Loucy (cell line): ENCODE results near the gene TIMMDC1.

Experiments
- H2AFZ ChIP-seq: fragments of 200-600 bp; sonication (generic); 2 replicates; pipeline ENCODE4 v1.6.0; 2016; ENCODE audit warnings: antibody characterized with exemption, mild to moderate bottlenecking, low read length, moderate library complexity
- H3F3A ChIP-seq: fragments of 200-600 bp; 2 replicates; pipeline ENCODE4 v1.6.0; 2016; ENCODE audit warnings: antibody characterized with exemption, low read depth, mild to moderate bottlenecking
- H3K27me3 ChIP-seq: fragments of 200-600 bp; sonication (generic); 2 replicates; pipeline ENCODE4 v1.6.1; 2014; ENCODE audit warnings: low read length, mild to moderate bottlenecking; ENCODE audit not compliant: insufficient read depth, poor library complexity, severe bottlenecking
- H3K36me3 ChIP-seq: fragments of 200-600 bp; sonication (generic); 2 replicates; pipeline ENCODE4 v1.6.1; 2016; ENCODE audit warnings: low read length; ENCODE audit not compliant: insufficient read depth
- H3K4me1 ChIP-seq: fragments of 200-600 bp; sonication (generic); 2 replicates; pipeline ENCODE4 v1.5.1; 2014; ENCODE audit warnings: low read length, mild to moderate bottlenecking; ENCODE audit not compliant: insufficient read depth, poor library complexity, severe bottlenecking
- H3K4me2 ChIP-seq: fragments of 200-600 bp; sonication (generic); 2 replicates; pipeline ENCODE4 v1.6.0; 2014; ENCODE audit warnings: antibody characterized with exemption, low read length, low read depth, mild to moderate bottlenecking; ENCODE audit not compliant: poor library complexity, severe bottlenecking
- H3K4me3 ChIP-seq: fragments of 200-600 bp; sonication (generic); 2 replicates; pipeline ENCODE4 v1.5.1; 2014; ENCODE audit warnings: low read length, mild to moderate bottlenecking, mixed read lengths; ENCODE audit not compliant: poor library complexity, severe bottlenecking
- H3K79me2 ChIP-seq: fragments of 200-600 bp; sonication (generic); 2 replicates; pipeline ENCODE4 v1.6.1; 2014; ENCODE audit warnings: low read length; ENCODE audit not compliant: insufficient read depth
- H3K9ac ChIP-seq: fragments of 200-600 bp; sonication (generic); 2 replicates; pipeline ENCODE4 v1.6.0; 2014; ENCODE audit warnings: mild to moderate bottlenecking, low read depth, low read length, moderate library complexity; ENCODE audit not compliant: poor library complexity, severe bottlenecking
- H3K9me2 ChIP-seq: fragments of 200-600 bp; sonication (generic); replicated peaks from 2 replicates; pipeline ENCODE4 v1.6.1; 2016; ENCODE audit warnings: low read depth, low read length, mixed read lengths
- H3K9me3 ChIP-seq: fragments of 200-600 bp; sonication (generic); 2 replicates; pipeline ENCODE4 v1.6.1; 2014; ENCODE audit warnings: mild to moderate bottlenecking, antibody characterized with exemption, low read length, low read depth; ENCODE audit not compliant: insufficient read depth
- H4K20me1 ChIP-seq: fragments of 200-600 bp; sonication (generic); 2 replicates; pipeline ENCODE4 v1.6.0; 2014; ENCODE audit warnings: antibody characterized with exemption, low read length, mild to moderate bottlenecking; ENCODE audit not compliant: insufficient read depth, poor library complexity, severe bottlenecking
- CTCF ChIP-seq: fragments of 200-600 bp; sonication (generic); conservative IDR thresholded peaks from 2 replicates; pipeline ENCODE4 v1.5.1; 2014; ENCODE audit warnings: mild to moderate bottlenecking, antibody characterized with exemption, low read length
- EZH2phosphoT487 ChIP-seq: fragments of 200-600 bp; IDR thresholded peaks from 2 replicates; pipeline ENCODE4 v1.6.1; 2018; ENCODE audit warnings: antibody characterized with exemption, mild to moderate bottlenecking, moderate library complexity, borderline replicate concordance

Gene TIMMDC1

GRCh38 chr3:119518026-119518425 is 19.7 kb downstream of the TIMMDC1 start:
- Histone ChIP-seq H3K79me2 (no peaks in the 10 kb centered on the region), H3K9me2 (no peaks in the 10 kb centered on the region), H2AFZ (no peak overlapping the region), H3K4me3 (no peak overlapping the region), H3K9me3 (no peaks in the 10 kb centered on the region), H3K9ac (no peak overlapping the region), H3K27me3 (no peaks in the 10 kb centered on the region), H3K36me3 (peaks cover 35% of the 10 kb centered on the region; the same call in 1 of the 2 replicates), H3K4me2 (no peak overlapping the region), H4K20me1 (no peaks in the 10 kb centered on the region), H3F3A (no peaks in the 10 kb centered on the region), H3K4me1 (no peaks in the 10 kb centered on the region)
- no peak for TF ChIP-seq EZH2phosphoT487
- no peak for TF ChIP-seq CTCF

- TF ChIP-seq EZH2phosphoT487 (no peak), CTCF (peak; percentile 28; the same call in 1 of the 2 replicates)
- no peaks in the 10 kb centered on the region for H3K9me3 ChIP-seq
- H3K4me2 ChIP-seq, result no peak overlapping the region
- no peak overlapping the region for H3K9ac ChIP-seq
- H3K36me3 ChIP-seq, result peaks cover 15% of the 10 kb centered on the region; the same call in 1 of the 2 replicates
- no peaks in the 10 kb centered on the region for H3K9me2 ChIP-seq
- no peaks in the 10 kb centered on the region for H3K27me3 ChIP-seq
- H3K79me2 ChIP-seq, result no peaks in the 10 kb centered on the region
- H3K4me3 ChIP-seq, result no peak overlapping the region
- H3K4me1 ChIP-seq, result no peaks in the 10 kb centered on the region
- H2AFZ ChIP-seq, result no peak overlapping the region
- H4K20me1 ChIP-seq, result no peaks in the 10 kb centered on the region
- H3F3A ChIP-seq, result no peaks in the 10 kb centered on the region
Measured at GRCh38 chr3:119524931-119525662, 26.8 kb downstream of the TIMMDC1 start.

GRCh38 chr3:119527714-119528113 is 29.4 kb downstream of the TIMMDC1 start:
- Histone ChIP-seq H3K4me1 (no peaks in the 10 kb centered on the region), H2AFZ (no peak overlapping the region), H4K20me1 (no peaks in the 10 kb centered on the region), H3K4me2 (no peak overlapping the region), H3K27me3 (no peaks in the 10 kb centered on the region), H3K9ac (no peak overlapping the region), H3K79me2 (no peaks in the 10 kb centered on the region), H3K36me3 (peaks cover 5% of the 10 kb centered on the region; the same call in 1 of the 2 replicates), H3K9me2 (no peaks in the 10 kb centered on the region), H3F3A (no peaks in the 10 kb centered on the region), H3K9me3 (no peaks in the 10 kb centered on the region), H3K4me3 (no peak overlapping the region)
- TF ChIP-seq EZH2phosphoT487 (no peak), CTCF (no peak)
